Right cardiac atrium (tissue), 5 donors: ENCODE data around the gene PTPRN2. TPM values are rescaled to one million over a fixed set of nuclear protein-coding genes. Genes with fewer than 3 reads are reported as not detected.
A peak's percentile ranks its signal among the peaks of the same experiment; 100 is the strongest.

Source experiments
- ATAC-seq, 2 donors: fragments of 200-7000 bp; cut with Tn5 transposase; one replicate each; pipeline versions ENCODE4 v1.8.0 to v1.9.1; 2020; ENCODE audit warnings: moderate library complexity in 2 of 2, mild to moderate bottlenecking in 1 of 2
- DNase-seq, 3 donors: peaks; one replicate each; pipeline ENCODE4 v3.0.0-alpha.2; 2020
- H3K27ac ChIP-seq: one replicate; pipeline ENCODE4 v1.5.1; 2013; ENCODE audit warnings: mild to moderate bottlenecking, low read length, control low read depth, moderate library complexity
- H3K27me3 ChIP-seq: one replicate; pipeline ENCODE4 v1.6.1; 2013; ENCODE audit not compliant: control insufficient read depth, insufficient read depth
- H3K4me1 ChIP-seq: one replicate; pipeline ENCODE4 v1.6.1; 2013; ENCODE audit warnings: low read length; ENCODE audit not compliant: control insufficient read depth, insufficient read depth
- H3K4me3 ChIP-seq: one replicate; pipeline ENCODE4 v1.5.1; 2013; ENCODE audit warnings: low read length, control low read depth
- H3K9me3 ChIP-seq: one replicate; pipeline ENCODE4 v1.6.1; 2013; ENCODE audit warnings: low read length; ENCODE audit not compliant: control insufficient read depth
- WGBS: extraction: QIAGEN DNeasy Blood & Tissue Kit; methylation state at CpG from one replicate; pipeline ENCODE4 v1.1.7; 2013; 5-methylcytosine and 5-hydroxymethylcytosine counted together
- intact Hi-C, 4 donors: fragments of 100-400 bp; cut with DNase I; formaldehyde crosslinking; loops; one replicate each; pipeline versions ENCODE4 v1.11.0 to v1.14.0; 2022 to 2023
- polyA plus RNA-seq: library from polyadenylated mRNA; stranded (reverse); fragments of 200-250 nt; gene quantifications from one replicate; pipeline ENCODE4 v1.2.3, GENCODE V29; 2013
- total RNA-seq, 4 donors: library from RNA; stranded (reverse); fragmentation: NEBNext Ultra II Directional; extraction: Animal tissue kit (Norgen Biotek cat#: 25700); gene quantifications; one replicate each; pipeline ENCODE4 v1.2.1, GENCODE V29; 2021
- donor health status: healthy with polysubstance abuse.
- donor health status: DM: no; HTN: yes; CAD: no.
- donor health status: DM: no; HTN: no; CAD: no.
- donor health status: DM: no; HTN: yes; CAD: no; lungs with severe emphysema.
- donor health status: DM: yes; HTN: yes; CAD: no.

Gene PTPRN2
- total and polyA plus RNA-seq, 5 donors, result 1.5 to 3.9 (median 1.9) TPM

DNA sequence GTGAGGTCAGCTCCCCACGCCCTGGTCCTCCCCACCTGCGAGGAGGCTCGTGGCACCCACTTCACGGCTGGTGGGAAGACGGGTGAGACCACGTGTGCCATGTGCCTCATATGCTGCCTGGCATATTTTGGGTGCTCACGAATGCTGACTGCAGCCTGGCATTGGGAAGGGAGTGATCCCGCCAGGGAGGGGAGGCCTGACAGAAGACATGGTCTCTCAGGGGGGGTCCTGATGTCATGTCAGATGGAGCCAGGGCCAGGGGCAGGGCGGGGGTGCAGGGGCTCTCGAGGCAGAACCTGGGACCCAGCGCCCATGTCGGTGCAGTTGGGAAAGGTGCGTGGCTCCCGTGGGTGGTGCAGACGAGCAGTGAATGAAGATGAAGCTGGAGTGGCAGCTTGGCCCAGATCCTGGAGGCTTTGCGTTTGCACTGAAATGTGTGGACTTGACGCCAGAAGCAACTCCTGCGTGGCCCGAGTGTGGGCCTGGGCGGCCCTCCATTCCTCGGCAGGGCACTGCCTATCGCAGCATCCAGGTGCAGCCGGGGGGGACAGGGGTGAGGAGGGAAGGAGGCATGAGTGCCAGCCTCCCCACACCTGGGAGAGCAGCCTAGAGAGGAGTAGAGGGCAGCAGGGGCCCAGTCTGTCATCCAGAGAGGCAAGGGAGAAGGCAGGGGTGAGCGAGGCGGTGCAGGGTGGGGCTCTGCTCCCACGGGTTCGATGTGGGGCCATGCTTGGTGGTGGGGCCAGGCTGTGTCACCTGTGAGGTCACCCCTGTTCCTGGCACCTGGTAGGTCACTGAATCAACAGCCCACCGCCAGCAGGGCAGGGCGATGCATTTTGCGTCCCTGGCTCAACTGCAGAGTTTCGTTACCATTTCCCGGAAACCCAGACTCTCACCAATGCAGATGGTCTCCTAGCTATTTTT lies 865.2 kb downstream of the PTPRN2 start:
- 80% methylated on average over 32 of the region's 32 CpGs for WGBS
- DNase-seq, result peak in 1 of 3 donors; percentile 35

DNA sequence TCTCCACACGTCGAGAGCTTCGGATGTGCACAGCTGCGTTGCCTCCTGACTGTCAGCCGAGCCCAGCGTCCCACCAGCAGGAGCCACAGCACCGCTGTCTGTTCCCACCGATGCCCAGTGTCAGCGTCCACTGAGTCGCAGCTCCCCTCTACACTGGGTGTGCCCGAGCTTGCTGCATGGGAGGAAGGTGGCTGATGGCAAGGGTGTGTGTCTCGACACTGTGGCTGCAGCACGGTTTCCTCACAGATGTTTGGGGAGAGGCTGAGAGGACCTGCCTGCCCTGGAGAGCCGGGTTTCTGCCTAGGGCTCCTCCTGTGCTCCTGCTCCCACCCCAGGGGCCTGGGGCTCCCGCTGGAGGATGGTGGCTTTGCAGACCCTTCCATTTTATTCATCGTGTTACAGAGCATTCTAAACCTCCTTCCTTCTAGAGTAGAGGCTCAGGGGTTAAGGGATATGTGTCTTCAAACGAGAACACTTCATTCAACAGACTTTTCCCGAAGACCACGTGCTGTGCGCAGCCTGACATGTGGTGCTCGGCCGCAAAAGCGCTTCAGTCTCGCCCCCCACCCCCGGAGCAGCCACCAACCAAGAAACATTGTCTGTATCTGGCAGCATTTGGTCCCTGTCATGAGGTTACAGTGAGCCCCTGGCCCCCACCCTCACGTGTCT lies 866.0 kb downstream of the PTPRN2 start:
- no peaks in the 10 kb centered on the region for H3K27me3 ChIP-seq
- H3K4me3 ChIP-seq, result no peak overlapping the region
- H3K4me1 ChIP-seq, result no peaks in the 10 kb centered on the region
- ATAC-seq (no peak), DNase-seq (no peak)
- intact Hi-C loops, result no loop called here
- WGBS, result 78% methylated on average over 26 of the region's 26 CpGs
- no peaks in the 10 kb centered on the region for H3K9me3 ChIP-seq
- no peak overlapping the region for H3K27ac ChIP-seq

More for the DNA sequence above, 865.2 kb downstream of the PTPRN2 start:
- Histone ChIP-seq H3K9me3 (no peaks in the 10 kb centered on the region), H3K27ac (no peak overlapping the region), H3K27me3 (no peaks in the 10 kb centered on the region), H3K4me1 (no peaks in the 10 kb centered on the region), H3K4me3 (no peak overlapping the region)
- ATAC-seq, result peak in 1 of 2 donors; percentile 27
- intact Hi-C loops, result no loop called here

- H3K27me3 ChIP-seq, result no peaks in the 10 kb centered on the region
- H3K9me3 ChIP-seq, result no peaks in the 10 kb centered on the region
- intact Hi-C loops, result no loop called here
- DNase-seq (no peak), ATAC-seq (peak in 1 of 2 donors; percentile 34)
- H3K4me1 ChIP-seq, result no peaks in the 10 kb centered on the region
- WGBS, result 89% methylated on average over 36 of the region's 36 CpGs
- H3K4me3 ChIP-seq, result no peak overlapping the region
- no peak overlapping the region for H3K27ac ChIP-seq
Observed at GRCh38 chr7:157719705-157720655, 867.6 kb downstream of the PTPRN2 start.

DNA sequence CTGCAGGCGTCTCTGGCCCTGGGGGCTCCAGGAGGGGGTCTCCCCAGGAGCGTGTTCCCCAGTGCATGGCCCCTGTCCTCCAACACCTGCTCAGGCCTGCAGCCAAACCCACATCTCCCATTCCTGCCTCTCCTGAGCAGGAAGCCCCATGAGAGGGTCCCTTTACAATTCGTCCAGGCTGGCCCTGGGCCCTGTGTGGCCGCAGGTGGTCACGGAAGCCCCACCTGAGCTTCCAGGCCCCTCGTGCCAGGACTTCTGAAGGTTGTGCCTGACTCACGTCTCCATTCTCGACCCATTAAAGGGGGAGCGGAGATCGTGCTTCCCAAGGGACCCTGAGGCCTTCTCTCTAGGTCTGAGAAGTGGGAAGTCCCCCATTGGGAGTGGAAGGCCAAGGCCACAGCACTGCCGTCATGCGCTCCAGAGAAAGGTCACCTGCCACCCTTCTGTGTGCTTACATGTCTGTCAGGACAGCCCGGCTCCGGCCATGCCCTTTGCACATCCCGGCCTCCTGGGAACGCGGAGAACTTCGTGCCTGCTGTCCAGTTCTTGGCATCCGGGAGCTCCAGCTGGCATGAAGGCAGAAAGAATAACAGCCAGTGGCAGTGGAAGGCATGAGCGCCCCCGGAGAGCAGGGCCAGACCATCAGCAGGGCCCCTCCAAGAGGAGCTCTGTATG lies 868.5 kb downstream of the PTPRN2 start:
- 88% methylated on average over 21 of the region's 21 CpGs for WGBS
- no peak overlapping the region for H3K27ac ChIP-seq
- ATAC-seq (no peak), DNase-seq (no peak)
- intact Hi-C loops, result no loop called here
- H3K4me1 ChIP-seq, result no peaks in the 10 kb centered on the region
- no peaks in the 10 kb centered on the region for H3K9me3 ChIP-seq
- H3K4me3 ChIP-seq, result no peak overlapping the region
- H3K27me3 ChIP-seq, result no peaks in the 10 kb centered on the region

DNA sequence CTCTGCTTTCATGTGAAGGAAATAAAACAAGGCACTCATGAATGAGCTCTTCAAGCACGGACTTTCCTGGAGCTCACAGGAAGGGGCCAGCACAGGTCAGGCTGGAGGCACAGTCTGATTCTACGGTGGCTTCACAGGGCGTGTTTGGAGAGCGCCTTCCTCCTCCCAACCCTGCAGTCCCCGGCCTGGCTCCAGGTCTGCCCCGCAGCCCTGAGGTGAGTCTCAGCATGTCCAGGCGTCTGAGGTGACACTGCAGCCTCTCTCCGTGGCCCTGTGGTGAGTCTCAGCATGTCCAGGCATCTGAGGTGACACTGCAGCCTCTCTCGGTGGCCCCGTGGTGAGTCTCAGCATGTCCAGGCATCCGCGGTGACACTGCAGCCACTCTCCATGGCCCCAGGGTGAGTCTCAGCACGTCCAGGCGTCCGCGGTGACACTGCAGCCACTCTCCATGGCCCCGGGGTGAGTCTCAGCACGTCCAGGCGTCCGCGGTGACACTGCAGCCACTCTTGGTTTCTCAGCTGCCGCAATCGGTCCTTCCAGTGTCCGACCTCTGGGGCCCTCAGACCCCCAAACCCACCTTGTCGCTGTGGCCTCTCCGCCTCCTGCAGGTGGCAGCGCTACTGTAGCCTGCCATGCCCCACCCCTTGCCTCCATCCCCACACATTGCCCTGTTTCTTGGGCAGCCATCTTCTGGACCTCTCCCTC lies 869.2 kb downstream of the PTPRN2 start:
- no peak for ATAC-seq
- WGBS, result 76% methylated on average over 27 of the region's 27 CpGs
- no peaks in the 10 kb centered on the region for H3K9me3 ChIP-seq

DNA sequence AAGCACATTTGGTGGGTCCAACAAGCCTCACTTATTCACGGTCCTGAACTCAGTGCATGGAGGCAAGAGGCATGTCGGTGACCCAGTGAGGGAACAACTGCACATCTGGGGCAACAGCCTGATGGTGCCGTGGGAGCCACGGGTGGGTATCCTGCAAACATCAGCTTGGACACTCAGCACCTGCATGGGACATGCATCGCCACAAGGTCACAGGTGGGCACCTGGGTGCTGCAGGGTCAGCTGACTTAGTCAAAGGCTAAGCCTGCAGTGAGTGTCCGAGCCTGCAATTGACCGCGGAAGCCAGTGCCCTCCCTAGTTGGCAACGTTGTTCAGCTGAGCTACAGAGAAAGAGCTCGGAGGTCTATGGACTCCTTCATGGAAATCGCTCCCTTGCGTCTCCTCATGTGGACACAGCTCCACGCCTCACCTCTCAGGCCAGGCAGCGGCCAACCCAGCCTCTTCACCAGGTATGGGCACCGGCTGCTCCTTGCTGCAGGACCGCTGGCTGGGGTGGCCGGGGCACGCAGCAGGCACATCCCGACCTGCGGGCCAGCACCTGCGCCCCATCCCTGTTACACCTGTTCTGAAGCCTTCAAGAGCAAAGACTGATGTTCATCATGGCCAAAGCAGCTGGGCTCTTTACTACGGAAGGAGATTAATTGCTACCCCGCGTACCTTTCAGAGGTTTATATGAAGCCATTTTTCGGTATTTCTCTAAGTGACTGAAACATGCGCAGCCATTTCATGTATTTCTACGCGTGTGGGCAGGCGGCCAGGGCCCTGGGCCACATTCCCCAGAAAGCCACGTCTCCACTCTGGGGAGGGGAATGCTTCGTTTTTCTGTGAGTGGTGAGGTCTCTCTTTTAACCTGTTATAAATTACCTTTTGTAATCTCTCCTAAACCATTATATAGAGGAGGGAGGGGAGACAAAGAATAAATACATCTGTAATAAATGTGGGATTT lies 870.1 kb downstream of the PTPRN2 start:
- no peak for ATAC-seq
- DNase-seq, result no peak
- H3K4me3 ChIP-seq, result no peak overlapping the region
- WGBS, result 90% methylated on average over 31 of the region's 31 CpGs
- intact Hi-C loops, result no loop called here
- no peaks in the 10 kb centered on the region for H3K27me3 ChIP-seq
- no peak overlapping the region for H3K27ac ChIP-seq
- H3K4me1 ChIP-seq, result no peaks in the 10 kb centered on the region
- H3K9me3 ChIP-seq, result no peaks in the 10 kb centered on the region

More for the DNA sequence above, 869.2 kb downstream of the PTPRN2 start:
- Histone ChIP-seq H3K27ac (no peak overlapping the region), H3K4me1 (no peaks in the 10 kb centered on the region), H3K27me3 (no peaks in the 10 kb centered on the region), H3K4me3 (no peak overlapping the region)
- DNase-seq, result no peak
- intact Hi-C loops, result no loop called here

DNA sequence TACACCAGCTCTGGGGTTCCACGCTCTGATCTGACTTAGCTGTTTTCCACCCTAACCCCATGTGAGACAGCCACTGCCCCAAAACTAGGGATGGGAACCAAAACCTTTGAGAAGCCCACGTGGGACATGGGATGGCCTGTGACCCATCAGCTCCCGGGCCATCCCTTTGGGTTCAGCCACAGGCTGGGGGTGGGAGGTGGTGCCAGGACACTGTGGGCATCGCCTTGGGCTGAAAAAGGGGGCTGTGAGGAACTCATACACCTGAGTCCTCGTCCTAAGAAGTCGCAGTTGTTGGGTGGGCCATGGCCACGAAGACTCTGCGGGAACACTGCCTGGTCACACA lies 871.7 kb downstream of the PTPRN2 start:
- Histone ChIP-seq H3K27ac (no peak overlapping the region), H3K27me3 (no peaks in the 10 kb centered on the region), H3K4me1 (no peaks in the 10 kb centered on the region), H3K9me3 (no peaks in the 10 kb centered on the region), H3K4me3 (no peak overlapping the region)
- intact Hi-C loops, result no loop called here
- DNase-seq, result no peak
- ATAC-seq, result no peak
- WGBS, result 70% methylated on average over 8 of the region's 8 CpGs

DNA sequence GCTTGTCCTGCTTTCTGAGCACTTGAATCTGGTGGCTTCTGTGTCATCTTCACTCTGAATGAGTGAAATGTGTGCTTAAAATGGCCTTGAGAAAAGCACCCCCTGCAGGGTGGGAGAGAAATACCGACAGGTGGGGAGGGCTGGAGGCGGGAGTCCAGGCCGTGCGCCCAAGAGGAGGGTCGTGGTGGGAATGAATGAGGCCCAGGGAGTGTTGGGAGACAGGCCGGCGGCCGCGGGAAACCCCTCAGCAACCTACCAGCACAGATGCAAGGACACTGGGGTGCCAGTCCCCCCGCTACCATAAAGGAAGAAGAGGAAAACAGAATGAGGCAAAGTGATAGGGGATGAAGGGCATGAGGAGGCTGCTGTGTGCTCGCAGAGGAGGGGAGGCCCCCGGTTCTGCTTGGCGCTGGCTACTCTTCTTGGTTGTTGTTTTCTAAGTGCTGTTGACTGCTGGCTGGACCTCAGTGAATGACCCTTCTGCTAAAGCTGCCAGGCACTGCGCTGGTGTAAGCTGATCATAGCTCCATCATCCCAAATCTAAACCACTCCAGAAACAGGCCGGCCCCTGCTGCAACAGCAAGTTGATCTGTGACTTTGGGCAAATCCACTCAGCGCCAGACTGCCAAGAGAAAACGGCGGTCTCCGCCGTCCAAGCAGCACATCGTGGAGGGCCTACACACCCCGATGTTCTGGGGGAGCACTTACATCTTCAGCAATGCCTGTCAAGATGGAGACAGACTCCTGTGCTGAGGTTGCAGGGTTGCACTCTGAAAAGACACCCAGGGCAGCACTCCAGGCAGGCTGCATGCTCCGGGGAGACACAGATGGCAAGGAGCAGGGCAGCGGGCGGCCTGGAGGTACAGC lies 872.3 kb downstream of the PTPRN2 start:
- ATAC-seq (no peak), DNase-seq (no peak)
- Histone ChIP-seq H3K27me3 (no peaks in the 10 kb centered on the region), H3K9me3 (no peaks in the 10 kb centered on the region), H3K4me3 (no peak overlapping the region), H3K4me1 (no peaks in the 10 kb centered on the region), H3K27ac (no peak overlapping the region)
- WGBS, result 79% methylated on average over 25 of the region's 25 CpGs
- intact Hi-C loops, result no loop called here
